Myocyte (in vitro differentiated cells): ENCODE measurements around the gene AADACL4. TPM values are rescaled to one million over a fixed set of nuclear protein-coding genes. Genes with fewer than 3 reads are reported as not detected.
"Not testable (repeated sequence)": the region's sequence is repeated elsewhere in the genome, so short reads cannot be mapped to it uniquely, and the experiment has no call there.

Source experiments
- DNase-seq: peaks from one replicate; pipeline ENCODE4 v3.0.0-alpha.2; 2012; ENCODE audit warnings: low read depth
- total RNA-seq: library from RNA; depleted of rRNA; stranded (reverse); fragments of >200 nt; gene quantifications from 2 replicates; pipeline ENCODE4 v1.2.3, GENCODE V29; 2014

AADACL4 gene
- total RNA-seq, 1 donor from 2014 or later = not detected

DNA sequence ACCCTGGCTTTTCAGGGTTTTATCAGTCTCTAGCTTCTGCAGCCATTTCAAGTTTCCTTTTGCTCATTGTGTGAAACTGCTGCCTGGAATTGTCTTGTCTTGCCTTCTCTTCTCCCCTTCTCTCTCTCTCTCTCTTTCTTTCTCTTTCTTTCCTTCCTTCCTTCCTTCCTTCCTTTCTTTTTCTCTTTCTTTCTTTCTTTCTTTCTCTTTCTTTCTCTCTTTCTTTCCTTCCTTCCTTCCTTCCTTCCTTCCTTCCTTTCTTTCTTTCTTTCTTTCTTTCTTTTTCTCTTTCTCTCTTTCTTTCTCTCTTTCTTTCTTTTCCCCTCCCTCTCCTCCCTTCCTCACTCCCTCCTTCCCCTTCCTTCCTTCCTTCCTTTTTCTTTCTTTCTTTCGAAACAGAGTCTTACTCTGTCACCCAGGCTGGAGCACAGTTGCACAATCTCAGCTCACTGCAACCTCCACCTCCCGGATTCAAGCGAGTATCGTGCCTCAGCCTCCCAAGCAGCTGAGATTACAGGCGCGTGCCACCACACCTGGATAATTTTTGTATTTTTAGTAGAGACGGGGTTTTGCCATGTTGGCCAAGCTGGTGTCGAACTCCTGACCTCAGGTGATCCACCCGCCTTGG, 14.1 kb downstream of the AADACL4 start:
- DNase-seq = not testable (repeated sequence)

DNA sequence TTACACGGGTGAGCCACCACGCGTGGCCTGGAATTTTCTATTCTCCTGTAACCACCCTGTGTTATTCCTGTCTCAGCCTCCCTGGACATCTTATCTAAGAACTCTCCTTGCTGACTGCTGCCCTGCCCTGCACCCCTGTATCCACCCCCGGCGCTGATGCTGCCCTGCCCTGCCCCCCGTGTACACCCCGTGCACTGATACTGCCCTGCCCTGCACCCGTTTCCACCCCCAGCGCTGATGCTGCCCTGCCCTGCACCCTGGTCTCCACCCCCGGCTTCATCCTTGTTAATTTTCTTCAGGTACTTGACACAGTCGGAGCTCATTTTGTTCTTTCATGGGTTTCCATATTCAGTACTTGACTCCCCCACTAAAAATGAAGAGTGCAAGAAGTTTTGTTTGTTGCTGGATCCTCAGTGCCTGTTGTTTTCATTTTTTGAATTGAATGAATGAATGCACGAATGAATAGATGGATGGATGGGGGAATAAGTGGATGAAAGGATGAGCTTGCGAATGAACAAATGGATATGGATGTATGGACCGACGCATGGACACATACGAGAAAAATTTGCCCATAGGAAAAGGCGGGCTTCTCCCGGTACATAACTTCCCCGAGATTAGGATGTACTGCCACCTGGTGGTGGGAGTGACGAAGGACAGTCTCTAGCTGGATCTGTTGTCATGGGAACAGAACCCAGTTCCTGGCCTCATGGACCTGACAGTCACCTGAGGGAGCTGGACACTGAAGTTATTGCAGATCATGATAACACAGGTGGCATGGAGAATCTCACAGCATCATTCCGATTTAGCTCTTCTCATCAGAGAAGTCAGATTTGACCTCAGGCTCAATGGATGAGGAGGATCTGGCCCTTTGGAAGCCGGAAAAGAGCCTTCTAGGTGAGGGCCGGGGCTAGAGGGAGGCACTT, 14.9 kb downstream of the AADACL4 start:
- DNase-seq = peak; percentile 83

- DNase-seq = peak; percentile 84
Observed at GRCh38 chr1:12661606-12662219, 17.8 kb downstream of the AADACL4 start.

DNA sequence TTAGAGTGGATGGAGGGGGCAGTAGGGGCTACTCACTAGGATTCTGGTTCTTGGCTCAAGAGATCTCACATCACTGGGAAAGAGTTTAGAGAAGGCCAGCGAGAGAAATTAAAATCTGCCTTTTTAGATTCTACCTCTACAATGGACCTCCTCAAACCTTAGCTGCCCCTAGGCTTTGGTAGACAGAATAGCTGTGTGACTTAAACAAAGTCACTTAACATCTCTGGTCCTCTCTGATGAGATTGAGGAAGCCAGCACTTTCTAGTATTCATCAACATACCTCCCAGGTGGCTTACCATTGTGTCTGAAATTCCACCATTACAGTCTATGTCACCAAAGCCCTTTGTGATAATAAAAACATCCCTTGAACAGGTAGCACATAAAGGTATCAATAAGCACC, 18.7 kb downstream of the AADACL4 start:
- DNase-seq = no peak

- DNase-seq = no peak
Observed at GRCh38 chr1:12665511-12665910, 21.6 kb downstream of the AADACL4 start.

- no peak for DNase-seq
Observed at GRCh38 chr1:12666141-12666735, 22.4 kb downstream of the AADACL4 start.

- DNase-seq = peak; percentile 81
Observed at GRCh38 chr1:12669529-12670068, 25.7 kb downstream of the AADACL4 start.

DNA sequence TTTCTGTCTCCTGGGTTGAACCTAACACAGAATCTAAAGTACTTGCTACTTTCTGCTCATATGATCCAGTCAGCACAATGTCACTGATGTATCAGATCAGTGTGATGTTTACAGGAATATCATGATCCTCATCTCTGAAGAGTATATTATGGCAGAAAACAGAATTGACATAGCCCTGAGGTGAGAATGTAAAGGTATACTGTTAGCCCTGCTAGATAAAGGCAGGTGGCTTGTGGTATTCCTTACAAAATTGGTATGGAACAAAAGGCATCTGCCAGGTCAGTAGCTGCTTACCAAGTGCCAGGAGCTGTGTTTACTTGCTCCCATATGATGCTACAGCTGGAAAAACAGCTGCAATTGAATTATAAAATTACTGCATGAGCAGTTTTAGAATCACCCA, 30.5 kb downstream of the AADACL4 start:
- DNase-seq = no peak

- not testable (repeated sequence) for DNase-seq
Observed at GRCh38 chr1:12676122-12676521, 32.2 kb downstream of the AADACL4 start.

DNA sequence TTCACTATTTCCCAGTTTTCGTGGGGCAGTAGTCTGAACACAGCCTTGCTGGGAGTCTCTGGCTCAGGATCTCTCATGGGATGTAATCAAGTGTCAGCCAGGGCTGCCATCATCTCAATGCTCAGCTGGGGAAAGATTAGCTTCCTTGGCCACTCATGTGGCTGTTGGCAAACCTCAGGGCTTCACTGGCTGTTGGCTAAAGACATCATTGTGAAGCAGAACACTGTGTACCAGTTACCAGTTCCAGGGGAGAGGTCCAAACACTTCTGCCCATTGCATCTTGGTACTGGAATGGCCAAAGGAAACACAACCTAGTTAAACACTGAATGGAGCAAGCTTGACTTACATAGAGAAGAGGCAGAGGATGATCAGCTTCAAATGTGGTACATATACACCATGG, 33.7 kb downstream of the AADACL4 start:
- no peak for DNase-seq

- peak; percentile 24 for DNase-seq
Observed at GRCh38 chr1:12678350-12678749, 34.5 kb downstream of the AADACL4 start.

DNA sequence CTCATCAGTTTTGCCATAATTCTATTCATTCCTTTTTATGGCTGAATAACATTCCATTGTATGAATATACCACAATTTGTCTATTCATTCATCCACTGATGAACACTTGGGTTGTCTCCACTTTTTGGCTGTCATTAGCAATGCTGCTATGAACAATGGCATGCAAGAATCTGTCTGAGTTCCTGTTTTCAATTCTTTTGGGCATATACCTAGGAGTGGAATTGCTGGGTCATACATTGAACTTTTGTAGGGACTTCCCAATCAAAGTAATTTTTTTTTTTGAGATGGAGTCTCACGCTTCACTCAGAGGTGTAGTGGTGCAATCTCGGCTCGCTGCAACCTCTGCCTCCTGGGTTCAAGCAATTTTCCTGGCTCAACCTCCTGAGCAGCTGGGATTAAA, 34.9 kb downstream of the AADACL4 start:
- no peak for DNase-seq

DNA sequence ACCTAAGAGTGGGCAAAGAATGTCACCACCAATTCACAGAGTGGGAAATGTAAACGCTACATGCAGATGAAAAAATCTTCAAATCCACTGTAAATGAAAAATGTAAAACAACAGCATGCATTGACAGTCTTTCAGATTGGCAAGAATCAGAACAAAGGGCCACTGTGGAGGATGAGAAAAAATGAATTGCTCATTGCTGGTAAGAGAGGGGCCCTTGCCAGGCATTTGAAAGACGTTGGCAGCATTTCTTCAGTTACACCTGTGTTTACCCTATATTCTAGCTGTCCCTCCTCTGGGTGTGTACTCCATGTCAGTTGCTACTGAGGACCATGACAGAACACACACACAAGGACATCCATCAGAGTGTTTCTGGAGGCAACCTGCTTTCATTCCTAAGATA, 46.3 kb downstream of the AADACL4 start:
- DNase-seq = no peak

DNA sequence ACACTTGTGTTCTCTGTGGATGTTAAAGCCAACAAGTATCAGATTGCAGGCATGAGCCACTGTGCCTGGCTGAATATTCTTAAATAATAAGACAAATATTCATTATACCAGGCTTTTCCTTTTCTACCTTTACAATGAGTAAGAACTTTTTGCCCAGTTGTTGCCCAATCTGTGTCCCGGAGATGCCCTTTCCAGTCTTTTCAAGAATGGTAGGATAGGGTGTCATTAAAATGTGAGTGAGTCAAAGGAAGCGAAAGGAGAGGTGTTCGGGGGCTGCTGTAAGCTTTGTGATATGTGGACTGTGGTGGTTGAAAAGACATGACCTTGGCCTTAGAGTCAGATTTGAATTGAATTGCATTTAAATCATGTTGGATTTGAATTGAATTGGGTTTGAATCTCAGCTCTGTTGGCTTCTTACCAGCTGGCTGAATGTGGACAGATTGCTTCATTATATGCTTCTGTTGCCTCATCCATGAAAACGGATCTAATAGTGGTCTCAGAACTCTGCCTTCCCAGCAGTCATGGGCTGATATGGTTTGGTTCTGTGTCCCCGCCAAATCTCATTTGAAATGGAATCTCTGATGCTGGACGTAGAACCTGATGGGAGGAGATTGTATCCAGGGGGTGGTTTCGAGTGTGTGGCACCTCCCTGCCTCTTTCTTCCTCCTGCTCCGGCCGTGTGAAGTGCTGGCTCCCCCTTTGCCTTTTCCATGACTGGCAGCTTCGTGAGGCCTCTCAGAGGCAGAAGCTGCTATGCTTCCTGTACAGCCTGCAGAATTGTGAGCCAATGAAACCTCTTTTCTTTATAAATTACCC, 49.3 kb downstream of the AADACL4 start:
- DNase-seq = peak; percentile 2

DNA sequence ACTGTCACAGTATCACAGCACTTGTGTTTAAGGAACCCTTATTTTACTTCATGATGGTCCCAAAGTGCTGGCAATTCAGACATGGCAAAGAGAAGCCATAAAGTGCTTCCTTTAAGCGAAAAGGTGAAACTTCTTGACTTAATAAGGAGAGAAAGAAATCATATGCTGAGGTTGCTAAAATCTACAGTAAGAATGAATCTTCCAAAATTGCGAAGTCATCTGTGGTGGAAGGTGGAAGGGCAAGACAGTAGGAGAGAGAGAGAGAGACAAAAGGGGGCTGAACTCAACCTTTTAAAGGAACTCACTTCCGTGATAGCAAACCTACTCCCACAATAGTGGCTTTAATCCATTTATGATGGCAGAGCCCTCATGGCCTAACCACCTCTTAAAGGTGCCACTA, 52.8 kb downstream of the AADACL4 start:
- no peak for DNase-seq

GRCh38 chr1:12697397-12697796, 53.5 kb downstream of the AADACL4 start:
- no peak for DNase-seq

- DNase-seq = no peak
Observed at GRCh38 chr1:12703821-12704451, 60.1 kb downstream of the AADACL4 start.

DNA sequence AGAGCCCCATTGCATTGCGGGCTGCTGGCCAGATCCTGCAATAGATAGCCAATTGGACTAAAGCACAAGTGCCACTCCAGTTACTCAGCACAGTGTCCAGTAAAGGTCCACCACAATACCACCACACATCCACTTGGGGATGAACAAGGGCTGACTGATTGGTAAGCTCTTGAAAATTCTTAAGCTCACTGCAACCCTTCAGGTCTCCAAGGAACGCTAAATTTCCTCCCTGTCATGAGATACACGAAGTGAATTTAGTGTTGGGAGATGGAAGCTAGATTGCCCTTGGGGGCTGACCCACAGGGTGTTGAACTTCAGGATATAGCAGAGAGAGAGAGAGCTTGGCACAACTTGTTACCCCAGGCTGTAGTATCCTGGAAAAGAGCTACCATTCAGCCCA, 62.2 kb downstream of the AADACL4 start:
- peak; percentile 11 for DNase-seq

- no peak for DNase-seq
Observed at GRCh38 chr1:12708396-12709090, 64.7 kb downstream of the AADACL4 start.

DNA sequence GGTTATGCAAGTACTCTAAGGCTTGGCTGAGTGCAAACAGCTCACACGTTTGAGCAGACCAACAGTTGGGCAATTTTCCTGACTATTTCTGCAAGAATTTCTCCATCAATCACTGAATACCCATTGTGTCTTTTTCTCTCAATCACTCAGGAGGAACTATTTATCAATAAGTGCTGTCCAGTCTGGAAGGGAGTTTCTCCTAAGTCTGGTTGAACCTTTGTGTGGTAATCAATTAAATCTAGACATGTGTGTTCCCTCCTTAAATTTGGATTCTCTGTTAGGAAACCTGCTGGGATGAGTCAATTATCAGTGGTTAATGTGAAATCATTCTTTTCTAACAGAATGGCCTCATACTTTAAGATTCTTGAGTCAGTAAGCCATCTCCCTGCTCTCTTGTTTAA, 65.2 kb downstream of the AADACL4 start:
- DNase-seq = no peak
